Karpas-422 (cell line): ENCODE data around the gene UQCC3. TPM values are rescaled to one million over a fixed set of nuclear protein-coding genes. Genes with fewer than 3 reads are reported as not detected.

ENCODE experiments used
- DNase-seq: peaks from one replicate; pipeline ENCODE4 v3.0.0-alpha.2; 2015
- H2AFZ ChIP-seq: fragments of 200-600 bp; sonication (generic); 2 replicates; pipeline ENCODE4 v1.6.1; 2014; ENCODE audit warnings: antibody characterized with exemption, low read length, mixed read lengths
- H3K27ac ChIP-seq: fragments of 200-600 bp; sonication (generic); 2 replicates; pipeline ENCODE4 v1.5.1; 2014; ENCODE audit warnings: mild to moderate bottlenecking, low read length, moderate library complexity
- H3K27me3 ChIP-seq: fragments of 200-600 bp; sonication (generic); 2 replicates; pipeline ENCODE4 v1.6.1; 2014; ENCODE audit warnings: low read length, mixed read lengths
- H3K36me3 ChIP-seq: fragments of 200-600 bp; sonication (generic); 2 replicates; pipeline ENCODE4 v1.6.1; 2014; ENCODE audit warnings: low read length, mixed read lengths; ENCODE audit not compliant: insufficient read depth
- H3K4me1 ChIP-seq: fragments of 200-600 bp; sonication (generic); 2 replicates; pipeline ENCODE4 v1.6.1; 2014; ENCODE audit warnings: mild to moderate bottlenecking, low read length, mixed read lengths
- H3K4me2 ChIP-seq: fragments of 200-600 bp; sonication (generic); 2 replicates; pipeline ENCODE4 v1.6.1; 2014; ENCODE audit warnings: low read length, low read depth, mild to moderate bottlenecking; ENCODE audit not compliant: poor library complexity, severe bottlenecking
- H3K4me3 ChIP-seq: fragments of 200-600 bp; sonication (generic); 2 replicates; pipeline ENCODE4 v1.5.1; 2014; ENCODE audit warnings: mild to moderate bottlenecking, antibody characterized with exemption, low read length, mixed read lengths
- H3K79me2 ChIP-seq: fragments of 200-600 bp; sonication (generic); 2 replicates; pipeline ENCODE4 v1.6.1; 2014; ENCODE audit warnings: mild to moderate bottlenecking, low read length, mixed read lengths
- H3K9ac ChIP-seq: fragments of 200-600 bp; sonication (generic); 2 replicates; pipeline ENCODE4 v1.6.0; 2014; ENCODE audit warnings: low read length
- H3K9me2 ChIP-seq: fragments of 200-600 bp; sonication (generic), shearing (Covaris generic); replicated peaks from 2 replicates; pipeline ENCODE4 v1.6.0; 2014; ENCODE audit warnings: mild to moderate bottlenecking, low read length, moderate library complexity; ENCODE audit not compliant: insufficient read depth
- H3K9me3 ChIP-seq: fragments of 300-700, 200-600 bp; sonication (generic); 2 replicates; pipeline ENCODE4 v1.6.1; 2014; ENCODE audit warnings: low read length, mixed read lengths
- H4K20me1 ChIP-seq: fragments of 200-600 bp; sonication (generic); 2 replicates; pipeline ENCODE4 v1.6.1; 2014; ENCODE audit warnings: mild to moderate bottlenecking, antibody characterized with exemption, low read length, low read depth; ENCODE audit not compliant: insufficient read depth
- small RNA-seq: library from RNA; depleted of rRNA; stranded (forward); fragments of <200 nt; gene quantifications from one replicate; pipeline ENCODE3, GENCODE V24; 2014
- total RNA-seq: library from RNA; depleted of rRNA; stranded (reverse); fragments of >200 nt; shearing (Covaris generic); gene quantifications from 2 replicates; pipeline ENCODE4 v1.2.3, GENCODE V29; 2014; ENCODE audit warnings: low replicate concordance; rRNA removed

UQCC3 gene
- total RNA-seq, 1 experiment from 2014 or later, result 13.9 TPM

DNA sequence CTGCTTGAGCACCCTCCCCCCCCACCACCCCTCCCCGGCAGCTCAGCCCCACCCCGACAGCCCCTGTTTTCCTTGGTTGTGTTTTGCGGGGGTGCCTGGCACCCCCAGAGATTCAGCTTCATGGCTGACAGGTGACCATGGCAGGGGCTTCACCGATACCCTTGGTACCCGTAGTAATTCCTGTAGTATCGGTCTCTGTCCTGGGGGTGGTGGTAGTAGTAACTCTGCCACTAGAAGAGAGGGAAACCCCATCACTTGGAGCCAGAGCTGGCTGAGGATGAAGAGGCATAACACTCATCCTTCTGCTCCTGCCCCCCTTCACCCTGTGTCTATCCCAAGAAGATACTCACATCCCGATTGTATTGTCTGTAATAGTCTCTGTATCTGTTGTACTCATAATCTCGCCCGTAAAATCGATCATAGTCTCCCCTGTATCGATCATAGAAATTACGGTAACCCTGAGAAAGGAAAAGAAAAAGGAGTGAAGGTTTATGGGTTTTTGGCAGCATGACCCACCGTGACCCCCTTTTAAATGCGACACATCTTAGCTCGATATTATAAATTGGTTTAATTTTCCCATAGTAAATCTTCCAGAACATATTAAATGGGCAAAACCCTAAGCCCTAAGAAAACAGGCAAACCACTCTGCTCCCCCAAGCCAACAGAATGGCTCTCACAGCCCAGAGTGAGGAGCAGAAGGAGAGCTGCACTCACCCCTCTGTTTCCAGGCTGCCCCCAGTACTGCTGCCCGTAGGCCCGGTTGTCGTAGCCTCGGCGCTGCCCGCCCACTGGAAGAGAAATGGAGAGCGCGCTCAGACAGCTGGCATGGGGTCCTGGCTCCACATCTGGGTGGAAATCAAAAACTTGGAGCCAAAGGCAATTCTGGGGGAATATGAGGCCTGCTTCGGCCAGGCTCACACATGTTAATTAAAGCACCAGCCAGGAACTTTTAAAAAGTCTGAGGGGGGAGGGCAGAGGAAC, 44.0 kb downstream of the UQCC3 start:
- H3K27ac ChIP-seq, result no peak overlapping the region
- H3K9me2 ChIP-seq, result no peaks in the 10 kb centered on the region
- H3K79me2 ChIP-seq, result peaks cover 24% of the 10 kb centered on the region
- H3K4me2 ChIP-seq, result no peak overlapping the region
- DNase-seq, result no peak
- no peak overlapping the region for H2AFZ ChIP-seq
- no peak overlapping the region for H3K9ac ChIP-seq
- H3K9me3 ChIP-seq, result no peaks in the 10 kb centered on the region
- H3K36me3 ChIP-seq, result peaks cover 72% of the 10 kb centered on the region
- H3K27me3 ChIP-seq, result no peaks in the 10 kb centered on the region
- H4K20me1 ChIP-seq, result no peaks in the 10 kb centered on the region
- no peak overlapping the region for H3K4me3 ChIP-seq
- H3K4me1 ChIP-seq, result no peaks in the 10 kb centered on the region

DNA sequence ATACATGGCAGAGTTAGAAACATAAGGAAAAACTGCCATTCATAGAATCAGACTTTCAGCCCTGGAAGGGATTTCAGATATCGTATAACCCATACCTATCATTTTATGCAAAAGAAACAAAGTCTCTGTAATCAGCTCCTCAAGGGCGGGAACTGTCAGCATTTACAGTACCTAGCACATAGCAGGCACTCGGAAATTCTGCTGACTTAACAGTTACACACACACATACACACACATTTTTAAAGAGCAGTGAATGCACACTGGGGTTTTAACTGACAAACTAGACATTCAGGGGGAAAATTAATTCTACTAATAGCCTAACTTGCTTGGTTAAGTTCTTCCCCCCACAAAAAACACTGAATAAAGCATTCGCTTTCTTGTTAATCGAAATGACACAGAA, 44.7 kb downstream of the UQCC3 start:
- no peak for DNase-seq
- no peaks in the 10 kb centered on the region for H3K27me3 ChIP-seq
- H3K4me3 ChIP-seq, result no peak overlapping the region
- peaks cover 29% of the 10 kb centered on the region for H3K79me2 ChIP-seq
- H3K36me3 ChIP-seq, result peaks cover 77% of the 10 kb centered on the region
- H2AFZ ChIP-seq, result no peak overlapping the region
- no peak overlapping the region for H3K4me2 ChIP-seq
- no peaks in the 10 kb centered on the region for H3K9me3 ChIP-seq
- H3K27ac ChIP-seq, result no peak overlapping the region
- no peaks in the 10 kb centered on the region for H3K9me2 ChIP-seq
- H3K4me1 ChIP-seq, result no peaks in the 10 kb centered on the region
- no peaks in the 10 kb centered on the region for H4K20me1 ChIP-seq
- no peak overlapping the region for H3K9ac ChIP-seq

DNA sequence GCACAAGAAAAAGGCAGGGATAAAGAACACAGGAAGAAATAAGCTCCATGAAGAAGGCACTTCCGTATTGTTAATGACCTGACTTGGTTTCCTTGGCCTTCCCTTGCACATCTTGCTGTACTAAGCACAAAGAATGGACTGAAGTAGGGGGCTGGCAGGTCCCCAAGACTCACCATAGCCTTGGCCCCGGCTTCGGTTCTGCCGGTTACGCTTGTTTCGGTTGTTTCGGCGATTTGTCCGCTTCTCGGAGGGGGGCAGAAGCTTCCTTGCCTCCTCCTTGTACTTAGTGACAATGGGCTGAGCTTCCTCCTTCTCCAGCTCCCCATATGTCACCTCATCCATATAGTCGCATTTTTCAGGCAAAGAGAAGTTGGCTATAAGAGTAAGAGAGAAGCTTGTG, 45.3 kb downstream of the UQCC3 start:
- Histone ChIP-seq H4K20me1 (no peaks in the 10 kb centered on the region), H3K4me2 (no peak overlapping the region), H3K4me3 (no peak overlapping the region), H3K9me2 (no peaks in the 10 kb centered on the region), H3K36me3 (peaks cover 80% of the 10 kb centered on the region), H3K27me3 (no peaks in the 10 kb centered on the region), H3K79me2 (peaks cover 35% of the 10 kb centered on the region), H2AFZ (no peak overlapping the region), H3K9ac (no peak overlapping the region), H3K9me3 (no peaks in the 10 kb centered on the region), H3K27ac (no peak overlapping the region), H3K4me1 (no peaks in the 10 kb centered on the region)
- no peak for DNase-seq

DNA sequence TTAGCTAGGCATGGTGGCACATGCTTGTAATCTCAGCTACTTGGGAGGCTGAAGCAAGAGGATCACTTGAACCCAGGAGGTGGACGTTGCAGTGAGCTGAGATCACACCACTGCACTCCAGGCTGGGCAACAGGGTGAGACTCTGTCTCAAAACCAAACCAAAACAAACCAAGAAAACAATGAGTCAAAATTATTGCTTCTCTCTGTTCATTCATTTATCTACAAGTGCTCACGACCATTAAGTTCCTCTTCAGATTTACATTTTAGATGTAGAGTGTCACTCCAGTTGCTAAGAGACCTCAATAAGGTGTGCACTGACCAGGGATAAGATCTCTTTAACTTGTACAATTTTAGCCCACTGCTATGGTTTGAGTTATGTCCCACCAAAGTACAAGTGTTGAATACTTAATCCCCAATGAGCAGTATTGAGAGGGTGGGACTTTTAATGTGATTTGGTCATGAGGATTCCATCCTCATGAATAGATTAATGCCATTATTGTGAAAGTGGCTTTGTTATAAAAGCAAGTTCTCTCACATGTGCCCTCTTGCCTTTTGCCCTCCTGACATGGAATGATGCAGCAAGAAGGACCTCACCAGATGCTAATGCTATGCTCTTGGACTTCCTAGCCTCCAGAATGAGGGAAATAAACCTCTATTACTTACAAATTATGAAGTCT, 48.0 kb downstream of the UQCC3 start:
- Histone ChIP-seq H3K79me2 (peaks cover 62% of the 10 kb centered on the region), H3K36me3 (peaks cover 84% of the 10 kb centered on the region), H3K27ac (no peak overlapping the region), H3K9me2 (no peaks in the 10 kb centered on the region), H2AFZ (no peak overlapping the region), H3K27me3 (no peaks in the 10 kb centered on the region), H4K20me1 (0 out of 2 replicates have a peak, but pooled peaks cover 4% of the 10 kb centered on the region), H3K9ac (no peak overlapping the region), H3K4me1 (peaks cover 5% of the 10 kb centered on the region), H3K4me3 (no peak overlapping the region), H3K4me2 (no peak overlapping the region), H3K9me3 (no peaks in the 10 kb centered on the region)
- no peak for DNase-seq

DNA sequence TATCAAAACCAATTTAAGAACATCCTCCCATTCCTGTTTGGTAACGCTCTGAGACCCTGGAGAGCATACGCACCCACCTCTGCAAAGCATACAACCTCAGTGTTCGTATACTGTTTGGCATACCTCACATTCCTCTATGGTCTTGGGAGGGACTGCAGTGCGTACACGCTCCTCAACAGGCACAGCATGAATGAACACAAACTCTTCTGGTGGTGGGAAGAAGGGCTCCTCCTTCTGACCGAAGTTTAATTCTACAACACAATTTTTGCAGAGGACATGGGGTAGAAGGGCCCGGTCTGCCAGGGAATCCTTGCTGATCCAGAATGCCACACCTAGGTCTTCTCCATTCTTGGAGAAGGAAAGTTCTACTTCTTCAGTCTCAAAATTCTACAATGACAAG, 50.5 kb downstream of the UQCC3 start:
- H3K27me3 ChIP-seq, result no peaks in the 10 kb centered on the region
- peaks cover 25% of the 10 kb centered on the region for H4K20me1 ChIP-seq

More for the DNA sequence above, 50.5 kb downstream of the UQCC3 start:
- Histone ChIP-seq H3K36me3 (peaks cover 77% of the 10 kb centered on the region), H3K79me2 (peaks cover 74% of the 10 kb centered on the region), H3K4me2 (no peak overlapping the region), H3K9me2 (no peaks in the 10 kb centered on the region), H3K4me1 (peaks cover 17% of the 10 kb centered on the region), H3K9me3 (no peaks in the 10 kb centered on the region), H3K9ac (no peak overlapping the region), H3K4me3 (no peak overlapping the region), H3K27ac (no peak overlapping the region), H2AFZ (no peak overlapping the region)
- no peak for DNase-seq

Small RNA genes lying within 50 kb of the gene (small RNA-seq; reads per million reads assigned to genes)
- not detected for gene SNORA57

Other genes with a start within 250 kb of the UQCC3 start
- gene AHNAK, start 124.9 kb upstream of the UQCC3 start, total RNA-seq, result under 0.01 and 0.34 TPM in 2 replicates
- 1,351 and 2,115 TPM in 2 replicates for gene EEF1G, start 97.8 kb upstream of the UQCC3 start, total RNA-seq
- gene TUT1, start 80.2 kb upstream of the UQCC3 start, total RNA-seq, result 8.1 and 17.3 TPM in 2 replicates
- gene MTA2, start 69.8 kb upstream of the UQCC3 start, total RNA-seq, result 60.2 and 89.3 TPM in 2 replicates
- gene EML3, start 58.9 kb upstream of the UQCC3 start, total RNA-seq, result 21.2 and 22.0 TPM in 2 replicates
- 0.45 and 1.2 TPM in 2 replicates for gene ROM1, start 58.4 kb upstream of the UQCC3 start, total RNA-seq
- gene B3GAT3, start 49.7 kb upstream of the UQCC3 start, total RNA-seq, result 43.5 and 76.5 TPM in 2 replicates
- gene GANAB, start 25.1 kb upstream of the UQCC3 start, total RNA-seq, result 98.5 and 104 TPM in 2 replicates
- gene INTS5, start 18.4 kb upstream of the UQCC3 start, total RNA-seq, result 17.4 and 26.0 TPM in 2 replicates
- gene C11orf98, start 6.5 kb upstream of the UQCC3 start, total RNA-seq, result 83.6 and 158 TPM in 2 replicates
- gene CSKMT, start 6.4 kb upstream of the UQCC3 start, total RNA-seq, result 4.5 and 8.2 TPM in 2 replicates
- 18.4 and 28.8 TPM in 2 replicates for gene LBHD1, start 594 bp downstream of the UQCC3 start, total RNA-seq
- gene UBXN1, start 7.4 kb downstream of the UQCC3 start, total RNA-seq, result 160 and 334 TPM in 2 replicates
- gene LRRN4CL, start 17.9 kb downstream of the UQCC3 start, total RNA-seq, result 0.45 and 0.54 TPM in 2 replicates
- gene BSCL2, start 35.8 kb downstream of the UQCC3 start, total RNA-seq, result 55.6 and 79.1 TPM in 2 replicates
- not detected in 2 replicates for gene GNG3, start 36.0 kb downstream of the UQCC3 start, total RNA-seq
- gene HNRNPUL2, start 55.8 kb downstream of the UQCC3 start, total RNA-seq, result 10.6 and 13.9 TPM in 2 replicates
- 48.9 and 49.2 TPM in 2 replicates for gene TTC9C, start 56.8 kb downstream of the UQCC3 start, total RNA-seq
- 5.3 and 6.6 TPM in 2 replicates for gene ZBTB3, start 82.5 kb downstream of the UQCC3 start, total RNA-seq
- 115 and 140 TPM in 2 replicates for gene POLR2G, start 89.9 kb downstream of the UQCC3 start, total RNA-seq
- 10.4 and 30.1 TPM in 2 replicates for gene TAF6L, start 99.7 kb downstream of the UQCC3 start, total RNA-seq
- 58.0 and 80.4 TPM in 2 replicates for gene TMEM179B, start 115.7 kb downstream of the UQCC3 start, total RNA-seq
- gene TMEM223, start 120.3 kb downstream of the UQCC3 start, total RNA-seq, result 22.2 and 34.6 TPM in 2 replicates
- 37.5 and 41.1 TPM in 2 replicates for gene NXF1, start 133.8 kb downstream of the UQCC3 start, total RNA-seq
- gene STX5, start 160.4 kb downstream of the UQCC3 start, total RNA-seq, result 30.0 and 39.9 TPM in 2 replicates
- 2.7 TPM in 1 of 2 replicates, not detected in the other for gene TEX54, start 161.2 kb downstream of the UQCC3 start, total RNA-seq
- gene WDR74, start 167.9 kb downstream of the UQCC3 start, total RNA-seq, result 44.0 and 123 TPM in 2 replicates
- 167 and 208 TPM in 2 replicates for gene SLC3A2, start 209.2 kb downstream of the UQCC3 start, total RNA-seq
- gene CHRM1, start 249.7 kb downstream of the UQCC3 start, total RNA-seq, result not detected in 2 replicates